ENCODE data around the gene DNM3.
"Not testable (repeated sequence)": the region's sequence is repeated elsewhere in the genome, so short reads cannot be mapped to it uniquely, and the experiment has no call there.

The DNM3 gene

GRCh38 chr1:172283766-172284165 is 442.5 kb downstream of the DNM3 start:
- no peaks in the 10 kb centered on the region for H3K27me3 ChIP-seq (ENCODE audit: control insufficient read depth in 1 of 2, insufficient read depth in 2 of 2, low read length in 2 of 2)
- H3K36me3 ChIP-seq (ENCODE audit: control insufficient read depth in 1 of 2, insufficient read depth in 2 of 2, low read length in 2 of 2), result no peaks in the 10 kb centered on the region
- no peak overlapping the region for H3K27ac ChIP-seq (ENCODE audit: low read depth, low read length)
- H3K4me3 ChIP-seq (ENCODE audit: low read depth in 1 of 2, low read length in 2 of 2), result no peak overlapping the region
- no peaks in the 10 kb centered on the region for H3K9me3 ChIP-seq (ENCODE audit: control insufficient read depth in 1 of 2, low read length in 2 of 2)
- no peak overlapping the region for H3K9ac ChIP-seq (ENCODE audit: low read depth in 1 of 2, low read length in 2 of 2)
- H3K4me1 ChIP-seq (ENCODE audit: control insufficient read depth in 1 of 2, insufficient read depth in 2 of 2, low read length in 2 of 2), result no peaks in the 10 kb centered on the region

GRCh38 chr1:172286629-172287076 is 445.4 kb downstream of the DNM3 start:
- Histone ChIP-seq H3K9me3 (ENCODE audit: control insufficient read depth in 1 of 2, low read length in 2 of 2) (no peaks in the 10 kb centered on the region), H3K27ac (ENCODE audit: low read depth, low read length) (no peak overlapping the region), H3K4me1 (ENCODE audit: control insufficient read depth in 1 of 2, insufficient read depth in 2 of 2, low read length in 2 of 2) (no peaks in the 10 kb centered on the region), H3K4me3 (ENCODE audit: low read depth in 1 of 2, low read length in 2 of 2) (no peak overlapping the region), H3K9ac (ENCODE audit: low read depth in 1 of 2, low read length in 2 of 2) (no peak overlapping the region), H3K27me3 (ENCODE audit: control insufficient read depth in 1 of 2, insufficient read depth in 2 of 2, low read length in 2 of 2) (no peaks in the 10 kb centered on the region), H3K36me3 (ENCODE audit: control insufficient read depth in 1 of 2, insufficient read depth in 2 of 2, low read length in 2 of 2) (no peaks in the 10 kb centered on the region)

- Histone ChIP-seq H3K4me1 (ENCODE audit: control insufficient read depth in 1 of 2, insufficient read depth in 2 of 2, low read length in 2 of 2) (no peaks in the 10 kb centered on the region), H3K36me3 (ENCODE audit: control insufficient read depth in 1 of 2, insufficient read depth in 2 of 2, low read length in 2 of 2) (no peaks in the 10 kb centered on the region), H3K4me3 (ENCODE audit: low read depth in 1 of 2, low read length in 2 of 2) (no peak overlapping the region), H3K27ac (ENCODE audit: low read depth, low read length) (no peak overlapping the region), H3K9ac (ENCODE audit: low read depth in 1 of 2, low read length in 2 of 2) (no peak overlapping the region), H3K9me3 (ENCODE audit: control insufficient read depth in 1 of 2, low read length in 2 of 2) (no peaks in the 10 kb centered on the region), H3K27me3 (ENCODE audit: control insufficient read depth in 1 of 2, insufficient read depth in 2 of 2, low read length in 2 of 2) (no peaks in the 10 kb centered on the region)
Measured at GRCh38 chr1:172287208-172287607, 445.9 kb downstream of the DNM3 start.

- Histone ChIP-seq H3K36me3 (ENCODE audit: control insufficient read depth in 1 of 2, insufficient read depth in 2 of 2, low read length in 2 of 2) (no peaks in the 10 kb centered on the region), H3K9ac (ENCODE audit: low read depth in 1 of 2, low read length in 2 of 2) (no peak overlapping the region), H3K4me3 (ENCODE audit: low read depth in 1 of 2, low read length in 2 of 2) (no peak overlapping the region), H3K4me1 (ENCODE audit: control insufficient read depth in 1 of 2, insufficient read depth in 2 of 2, low read length in 2 of 2) (no peaks in the 10 kb centered on the region), H3K27ac (ENCODE audit: low read depth, low read length) (no peak overlapping the region), H3K27me3 (ENCODE audit: control insufficient read depth in 1 of 2, insufficient read depth in 2 of 2, low read length in 2 of 2) (no peaks in the 10 kb centered on the region), H3K9me3 (ENCODE audit: control insufficient read depth in 1 of 2, low read length in 2 of 2) (no peaks in the 10 kb centered on the region)
Measured at GRCh38 chr1:172288581-172288980, 447.3 kb downstream of the DNM3 start.

- Histone ChIP-seq H3K4me1 (ENCODE audit: control insufficient read depth in 1 of 2, insufficient read depth in 2 of 2, low read length in 2 of 2) (no peaks in the 10 kb centered on the region), H3K27me3 (ENCODE audit: control insufficient read depth in 1 of 2, insufficient read depth in 2 of 2, low read length in 2 of 2) (no peaks in the 10 kb centered on the region)
Measured at GRCh38 chr1:172289448-172289847, 448.1 kb downstream of the DNM3 start.

GRCh38 chr1:172292840-172293239 is 451.5 kb downstream of the DNM3 start:
- Histone ChIP-seq H3K9ac (ENCODE audit: low read depth in 1 of 2, low read length in 2 of 2) (no peak overlapping the region), H3K4me1 (ENCODE audit: control insufficient read depth in 1 of 2, insufficient read depth in 2 of 2, low read length in 2 of 2) (no peaks in the 10 kb centered on the region), H3K9me3 (ENCODE audit: control insufficient read depth in 1 of 2, low read length in 2 of 2) (no peaks in the 10 kb centered on the region), H3K27ac (ENCODE audit: low read depth, low read length) (no peak overlapping the region), H3K36me3 (ENCODE audit: control insufficient read depth in 1 of 2, insufficient read depth in 2 of 2, low read length in 2 of 2) (no peaks in the 10 kb centered on the region), H3K4me3 (ENCODE audit: low read depth in 1 of 2, low read length in 2 of 2) (no peak overlapping the region), H3K27me3 (ENCODE audit: control insufficient read depth in 1 of 2, insufficient read depth in 2 of 2, low read length in 2 of 2) (no peaks in the 10 kb centered on the region)

More at GRCh38 chr1:172289448-172289847, 448.1 kb downstream of the DNM3 start:
- Histone ChIP-seq H3K36me3 (ENCODE audit: control insufficient read depth in 1 of 2, insufficient read depth in 2 of 2, low read length in 2 of 2) (no peaks in the 10 kb centered on the region), H3K27ac (ENCODE audit: low read depth, low read length) (no peak overlapping the region), H3K9ac (ENCODE audit: low read depth in 1 of 2, low read length in 2 of 2) (no peak overlapping the region), H3K4me3 (ENCODE audit: low read depth in 1 of 2, low read length in 2 of 2) (no peak overlapping the region), H3K9me3 (ENCODE audit: control insufficient read depth in 1 of 2, low read length in 2 of 2) (no peaks in the 10 kb centered on the region)

- H3K9me3 ChIP-seq (ENCODE audit: control insufficient read depth in 1 of 2, low read length in 2 of 2), result no peaks in the 10 kb centered on the region
- no peaks in the 10 kb centered on the region for H3K36me3 ChIP-seq (ENCODE audit: control insufficient read depth in 1 of 2, insufficient read depth in 2 of 2, low read length in 2 of 2)
- no peak overlapping the region for H3K9ac ChIP-seq (ENCODE audit: low read depth in 1 of 2, low read length in 2 of 2)
- H3K4me3 ChIP-seq (ENCODE audit: low read depth in 1 of 2, low read length in 2 of 2), result no peak overlapping the region
- H3K27ac ChIP-seq (ENCODE audit: low read depth, low read length), result no peak overlapping the region
- H3K4me1 ChIP-seq (ENCODE audit: control insufficient read depth in 1 of 2, insufficient read depth in 2 of 2, low read length in 2 of 2), result no peaks in the 10 kb centered on the region
- no peaks in the 10 kb centered on the region for H3K27me3 ChIP-seq (ENCODE audit: control insufficient read depth in 1 of 2, insufficient read depth in 2 of 2, low read length in 2 of 2)
Measured at GRCh38 chr1:172293429-172293828, 452.1 kb downstream of the DNM3 start.

- Histone ChIP-seq H3K9ac (ENCODE audit: low read depth in 1 of 2, low read length in 2 of 2) (no peak overlapping the region), H3K9me3 (ENCODE audit: control insufficient read depth in 1 of 2, low read length in 2 of 2) (peaks cover 0 to 6% of the 10 kb centered on the region in 2 donors)
Measured at GRCh38 chr1:172298141-172298540, 456.8 kb downstream of the DNM3 start.

GRCh38 chr1:172298911-172299310 is 457.6 kb downstream of the DNM3 start:
- Histone ChIP-seq H3K9me3 (ENCODE audit: control insufficient read depth in 1 of 2, low read length in 2 of 2) (peaks cover 0 to 6% of the 10 kb centered on the region in 2 donors), H3K4me3 (ENCODE audit: low read depth in 1 of 2, low read length in 2 of 2) (no peak overlapping the region), H3K4me1 (ENCODE audit: control insufficient read depth in 1 of 2, insufficient read depth in 2 of 2, low read length in 2 of 2) (no peaks in the 10 kb centered on the region), H3K27me3 (ENCODE audit: control insufficient read depth in 1 of 2, insufficient read depth in 2 of 2, low read length in 2 of 2) (no peaks in the 10 kb centered on the region), H3K36me3 (ENCODE audit: control insufficient read depth in 1 of 2, insufficient read depth in 2 of 2, low read length in 2 of 2) (no peaks in the 10 kb centered on the region), H3K27ac (ENCODE audit: low read depth, low read length) (no peak overlapping the region), H3K9ac (ENCODE audit: low read depth in 1 of 2, low read length in 2 of 2) (no peak overlapping the region)

More at GRCh38 chr1:172298141-172298540, 456.8 kb downstream of the DNM3 start:
- Histone ChIP-seq H3K27me3 (ENCODE audit: control insufficient read depth in 1 of 2, insufficient read depth in 2 of 2, low read length in 2 of 2) (no peaks in the 10 kb centered on the region), H3K27ac (ENCODE audit: low read depth, low read length) (no peak overlapping the region), H3K4me1 (ENCODE audit: control insufficient read depth in 1 of 2, insufficient read depth in 2 of 2, low read length in 2 of 2) (no peaks in the 10 kb centered on the region), H3K36me3 (ENCODE audit: control insufficient read depth in 1 of 2, insufficient read depth in 2 of 2, low read length in 2 of 2) (no peaks in the 10 kb centered on the region), H3K4me3 (ENCODE audit: low read depth in 1 of 2, low read length in 2 of 2) (no peak overlapping the region)

- Histone ChIP-seq H3K27me3 (ENCODE audit: control insufficient read depth in 1 of 2, insufficient read depth in 2 of 2, low read length in 2 of 2) (no peaks in the 10 kb centered on the region), H3K9ac (ENCODE audit: low read depth in 1 of 2, low read length in 2 of 2) (no peak overlapping the region), H3K27ac (ENCODE audit: low read depth, low read length) (no peak overlapping the region), H3K4me1 (ENCODE audit: control insufficient read depth in 1 of 2, insufficient read depth in 2 of 2, low read length in 2 of 2) (no peaks in the 10 kb centered on the region), H3K9me3 (ENCODE audit: control insufficient read depth in 1 of 2, low read length in 2 of 2) (peaks cover 0 to 6% of the 10 kb centered on the region in 2 donors), H3K4me3 (ENCODE audit: low read depth in 1 of 2, low read length in 2 of 2) (no peak overlapping the region), H3K36me3 (ENCODE audit: control insufficient read depth in 1 of 2, insufficient read depth in 2 of 2, low read length in 2 of 2) (no peaks in the 10 kb centered on the region)
Measured at GRCh38 chr1:172299515-172299914, 458.2 kb downstream of the DNM3 start.

- not testable (repeated sequence) for H3K4me3 ChIP-seq (ENCODE audit: low read depth in 1 of 2, low read length in 2 of 2); H3K27ac ChIP-seq (ENCODE audit: low read depth, low read length); H3K36me3 ChIP-seq (ENCODE audit: control insufficient read depth in 1 of 2, insufficient read depth in 2 of 2, low read length in 2 of 2); H3K4me1 ChIP-seq (ENCODE audit: control insufficient read depth in 1 of 2, insufficient read depth in 2 of 2, low read length in 2 of 2); H3K9ac ChIP-seq (ENCODE audit: low read depth in 1 of 2, low read length in 2 of 2); H3K9me3 ChIP-seq (ENCODE audit: control insufficient read depth in 1 of 2, low read length in 2 of 2); H3K27me3 ChIP-seq (ENCODE audit: control insufficient read depth in 1 of 2, insufficient read depth in 2 of 2, low read length in 2 of 2)
Measured at GRCh38 chr1:172307508-172307907, 466.2 kb downstream of the DNM3 start.
